GM12801 (cell line): ENCODE data around the gene ZNF473.

ENCODE experiments used
- CTCF ChIP-seq: IDR thresholded peaks from one replicate; pipeline ENCODE4 v1.5.1; 2011; ENCODE audit warnings: control low read depth; ENCODE audit not compliant: insufficient read length; ENCODE audit errors: extremely low read depth

Gene ZNF473

GRCh38 chr19:50003810-50004419 lies 21.9 kb upstream of the ZNF473 start:
- TF ChIP-seq CTCF = no peak

- no peak for TF ChIP-seq CTCF
These were observed 20.4 kb upstream of the ZNF473 start for GRCh38 chr19:50005428-50005827.

GRCh38 chr19:50007170-50007569 lies 18.6 kb upstream of the ZNF473 start:
- no peak for TF ChIP-seq CTCF

GRCh38 chr19:50007947-50008346 lies 17.9 kb upstream of the ZNF473 start:
- no peak for TF ChIP-seq CTCF

GRCh38 chr19:50008532-50008931 lies 17.3 kb upstream of the ZNF473 start:
- TF ChIP-seq CTCF = no peak

GRCh38 chr19:50016225-50016807 lies 9.5 kb upstream of the ZNF473 start:
- TF ChIP-seq CTCF = no peak

GRCh38 chr19:50020481-50020880 lies 5.3 kb upstream of the ZNF473 start:
- no peak for TF ChIP-seq CTCF
